ENCODE data around the gene FOSB. TPM values are rescaled to one million over a fixed set of nuclear protein-coding genes. Genes with fewer than 3 reads are reported as not detected.

Gene FOSB
- total RNA-seq, 3 donors from 2014 or later = 0.58 to 10.3 (median 1.6) TPM

GRCh38 chr19:45420871-45421270 is 46.9 kb upstream of the FOSB start:
- ATAC-seq (no peak), DNase-seq (no peak)
- Histone ChIP-seq H3K36me3 (ENCODE audit: low read depth) (no peaks in the 10 kb centered on the region), H3K4me1 (ENCODE audit: low read depth) (peaks cover 6% of the 10 kb centered on the region), H3K4me3 (no peak overlapping the region), H3K9me3 (no peaks in the 10 kb centered on the region)
- intact Hi-C loops (cut with DNase I, micrococcal nuclease) = no loop called here
- TF ChIP-seq, protein P1, sequence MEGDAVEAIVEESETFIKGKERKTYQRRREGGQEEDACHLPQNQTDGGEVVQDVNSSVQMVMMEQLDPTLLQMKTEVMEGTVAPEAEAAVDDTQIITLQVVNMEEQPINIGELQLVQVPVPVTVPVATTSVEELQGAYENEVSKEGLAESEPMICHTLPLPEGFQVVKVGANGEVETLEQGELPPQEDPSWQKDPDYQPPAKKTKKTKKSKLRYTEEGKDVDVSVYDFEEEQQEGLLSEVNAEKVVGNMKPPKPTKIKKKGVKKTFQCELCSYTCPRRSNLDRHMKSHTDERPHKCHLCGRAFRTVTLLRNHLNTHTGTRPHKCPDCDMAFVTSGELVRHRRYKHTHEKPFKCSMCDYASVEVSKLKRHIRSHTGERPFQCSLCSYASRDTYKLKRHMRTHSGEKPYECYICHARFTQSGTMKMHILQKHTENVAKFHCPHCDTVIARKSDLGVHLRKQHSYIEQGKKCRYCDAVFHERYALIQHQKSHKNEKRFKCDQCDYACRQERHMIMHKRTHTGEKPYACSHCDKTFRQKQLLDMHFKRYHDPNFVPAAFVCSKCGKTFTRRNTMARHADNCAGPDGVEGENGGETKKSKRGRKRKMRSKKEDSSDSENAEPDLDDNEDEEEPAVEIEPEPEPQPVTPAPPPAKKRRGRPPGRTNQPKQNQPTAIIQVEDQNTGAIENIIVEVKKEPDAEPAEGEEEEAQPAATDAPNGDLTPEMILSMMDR (IDR thresholded peaks at IDR 0.05) = no peak

DNA sequence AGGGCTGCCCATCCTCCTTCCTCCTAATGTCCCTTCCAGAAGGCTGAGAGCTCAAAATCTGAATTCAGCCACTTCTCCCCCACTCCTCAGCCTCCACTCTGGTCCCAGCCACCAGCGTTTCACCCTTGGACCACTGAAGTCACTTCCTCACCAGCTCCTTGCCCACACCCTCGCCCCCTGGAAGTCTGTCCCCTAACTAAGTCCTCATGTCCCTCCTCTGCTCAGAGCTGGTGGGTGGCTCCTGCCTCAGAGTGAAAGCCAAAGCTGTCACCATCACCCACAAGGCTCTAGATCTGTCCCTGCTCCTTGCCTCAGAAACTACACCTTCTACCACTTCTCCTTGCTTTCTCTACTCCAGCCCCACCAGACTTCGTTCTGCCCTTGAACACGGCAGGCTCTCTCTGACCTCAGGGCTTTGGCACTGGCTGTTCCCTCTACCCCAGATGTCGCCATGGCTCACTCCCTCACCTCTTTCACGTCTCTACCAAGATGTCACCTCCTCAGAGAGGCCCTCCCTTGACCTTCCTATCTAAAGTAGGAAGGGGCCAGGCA is 45.8 kb upstream of the FOSB start:
- TF ChIP-seq, protein P1 (IDR thresholded peaks at IDR 0.05) = no peak
- H3K9me3 ChIP-seq = no peaks in the 10 kb centered on the region
- intact Hi-C loops (cut with DNase I, micrococcal nuclease) = no loop called here

GRCh38 chr19:45423033-45423588 is 44.7 kb upstream of the FOSB start:
- no peak for DNase-seq
- ATAC-seq = no peak
- Histone ChIP-seq H3K9me3 (no peaks in the 10 kb centered on the region), H3K4me3 (peak overlapping the region; percentile 18), H3K36me3 (ENCODE audit: low read depth) (no peaks in the 10 kb centered on the region), H3K4me1 (ENCODE audit: low read depth) (peaks cover 11% of the 10 kb centered on the region)
- TF ChIP-seq, protein P1 (IDR thresholded peaks at IDR 0.05) = no peak
- intact Hi-C loops (cut with DNase I, micrococcal nuclease) = no loop called here

More for the DNA sequence above, 45.8 kb upstream of the FOSB start:
- H3K36me3 ChIP-seq (ENCODE audit: low read depth) = no peaks in the 10 kb centered on the region
- H3K4me1 ChIP-seq (ENCODE audit: low read depth) = peaks cover 6% of the 10 kb centered on the region
- H3K4me3 ChIP-seq = no peak overlapping the region
- ATAC-seq (no peak), DNase-seq (no peak)

DNA sequence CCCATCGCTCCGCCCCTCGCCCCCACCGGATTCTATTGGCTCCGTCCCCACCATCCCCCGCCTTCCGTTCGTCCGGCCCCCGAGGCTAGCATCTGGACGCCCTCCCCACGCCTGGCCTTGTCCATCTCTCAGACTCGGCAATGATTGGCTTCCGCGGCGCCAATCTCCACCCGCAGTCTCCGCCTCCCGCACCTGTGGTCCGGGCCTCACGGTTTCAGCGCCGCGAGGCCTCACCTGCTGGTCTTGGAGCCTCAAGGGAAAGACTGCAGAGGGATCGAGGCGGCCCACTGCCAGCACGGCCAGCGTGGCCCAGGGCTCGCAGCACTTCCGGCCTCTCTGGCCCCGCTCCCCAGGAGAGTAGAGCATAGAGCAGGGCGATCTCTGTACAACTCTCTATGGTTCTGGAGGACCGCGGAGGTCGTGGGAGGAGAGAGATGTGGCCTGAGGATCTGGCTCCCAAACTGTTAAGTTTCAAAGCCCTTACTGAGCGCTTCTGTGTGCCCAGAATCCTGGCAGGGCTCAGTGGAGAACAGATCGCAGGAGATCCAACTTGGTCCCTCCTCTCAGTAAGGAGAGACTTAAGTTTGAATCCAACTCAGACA is 44.1 kb upstream of the FOSB start, which contains the start of gene ERCC1:
TSS of gene ERCC1 (minus strand) at position 329 of the 602 bp plus-strand sequence. CDS start 543 bp downstream, outside the sequence.
- intact Hi-C loops (cut with DNase I, micrococcal nuclease) = no loop called here
- peak; percentile 91 for ATAC-seq

GRCh38 chr19:45424191-45425058 is 43.4 kb upstream of the FOSB start:
- ATAC-seq = peak; percentile 70

More for the DNA sequence above, 44.1 kb upstream of the FOSB start, which contains the start of gene ERCC1:
- H3K4me3 ChIP-seq = peak within 1 kb of the TSS; percentile 18
- H3K9me3 ChIP-seq = no peaks in the 10 kb centered on the region
- no peaks in the 10 kb centered on the region for H3K36me3 ChIP-seq (ENCODE audit: low read depth)
- TF ChIP-seq, protein P1 (IDR thresholded peaks at IDR 0.05) = no peak
- H3K4me1 ChIP-seq (ENCODE audit: low read depth) = peaks cover 16% of the 10 kb centered on the region
- DNase-seq = peak; percentile 99

More at GRCh38 chr19:45424191-45425058, 43.4 kb upstream of the FOSB start:
- Histone ChIP-seq H3K9me3 (no peaks in the 10 kb centered on the region), H3K36me3 (ENCODE audit: low read depth) (no peaks in the 10 kb centered on the region), H3K4me1 (ENCODE audit: low read depth) (peaks cover 16% of the 10 kb centered on the region), H3K4me3 (no peak overlapping the region)
- peak in 2 of 3 donors; percentile 76 to 84 for DNase-seq
- TF ChIP-seq, protein P1 (IDR thresholded peaks at IDR 0.05) = no peak
- intact Hi-C loops (cut with DNase I, micrococcal nuclease) = no loop called here
